KBM-7 (cell line): ENCODE results near the gene CHAC1.

Experiments used
- DNase-seq: peaks from one replicate; pipeline ENCODE4 v3.0.0-alpha.2; 2015
- in situ Hi-C: fragments of 300-500 bp; cut with MboI; formaldehyde crosslinking; loops from 2 replicates; pipeline ENCODE4 v1.14.3; 2020; ENCODE audit warnings: low sequenced_read_pairs, low pct_unique_long_range_greater_than_20kb, mixed read lengths

Gene CHAC1

DNA sequence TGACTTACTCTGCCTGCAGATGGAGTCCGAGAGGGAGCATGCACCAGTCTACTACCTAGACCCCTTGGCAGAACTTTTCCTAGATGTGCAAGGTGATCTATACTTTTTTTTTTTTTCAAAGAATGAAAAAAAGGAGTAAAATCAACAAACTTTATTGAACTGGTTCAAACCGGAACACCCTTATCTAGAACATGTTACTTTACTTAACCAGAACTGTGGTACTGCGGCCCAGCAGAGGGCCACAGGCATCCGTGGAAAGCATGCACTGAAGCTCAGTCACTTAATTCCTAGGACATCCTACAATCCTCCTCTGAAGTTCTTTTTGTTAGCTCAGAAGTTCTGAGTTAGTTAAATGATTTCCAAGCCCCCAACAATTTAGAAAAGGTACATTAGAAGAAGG lies 21.6 kb downstream of the CHAC1 start:
- in situ Hi-C loops, result no loop called here
- no peak for DNase-seq

DNA sequence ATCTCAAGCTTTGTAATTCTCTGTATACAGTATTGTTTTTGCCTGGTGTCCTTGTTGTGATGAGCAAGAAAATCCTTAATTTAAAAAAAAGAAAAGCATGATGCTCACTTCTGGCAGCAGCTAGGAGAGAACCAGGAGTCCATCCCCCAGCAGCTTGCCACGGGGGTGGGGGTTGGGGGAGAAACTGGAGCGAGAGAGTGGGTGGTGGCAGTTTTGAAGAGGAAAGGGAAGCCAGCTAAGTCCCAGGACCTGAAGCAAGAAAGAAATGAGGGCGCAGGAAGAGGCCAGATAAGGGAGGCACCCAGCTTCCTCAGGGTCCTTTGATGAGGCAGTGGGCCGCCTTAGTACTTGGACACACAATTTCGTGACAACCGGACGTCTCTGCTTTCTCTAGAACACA lies 23.5 kb downstream of the CHAC1 start:
- in situ Hi-C loops, result no loop called here

DNA sequence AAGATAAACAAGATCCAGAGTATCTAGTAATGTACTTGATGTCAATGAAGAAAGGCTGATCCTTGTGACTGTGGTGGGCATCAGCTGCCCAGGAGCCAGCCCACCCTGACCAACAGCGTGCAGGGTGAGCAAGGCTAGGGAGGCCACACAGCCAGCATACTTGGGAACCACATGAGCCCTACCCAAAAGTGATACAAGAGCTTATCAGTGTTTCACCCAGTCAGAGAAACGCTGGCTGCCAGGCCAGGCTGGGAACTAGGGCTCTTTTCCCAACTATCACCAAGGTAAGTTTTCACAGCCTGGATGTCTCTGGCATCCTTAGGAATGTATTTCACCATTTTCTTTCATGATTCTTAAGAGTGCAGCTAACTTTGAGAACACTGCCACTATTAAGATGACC lies 24.9 kb downstream of the CHAC1 start:
- in situ Hi-C loops, result no loop called here
- no peak for DNase-seq

More for the DNA sequence above, 23.5 kb downstream of the CHAC1 start:
- no peak for DNase-seq

DNA sequence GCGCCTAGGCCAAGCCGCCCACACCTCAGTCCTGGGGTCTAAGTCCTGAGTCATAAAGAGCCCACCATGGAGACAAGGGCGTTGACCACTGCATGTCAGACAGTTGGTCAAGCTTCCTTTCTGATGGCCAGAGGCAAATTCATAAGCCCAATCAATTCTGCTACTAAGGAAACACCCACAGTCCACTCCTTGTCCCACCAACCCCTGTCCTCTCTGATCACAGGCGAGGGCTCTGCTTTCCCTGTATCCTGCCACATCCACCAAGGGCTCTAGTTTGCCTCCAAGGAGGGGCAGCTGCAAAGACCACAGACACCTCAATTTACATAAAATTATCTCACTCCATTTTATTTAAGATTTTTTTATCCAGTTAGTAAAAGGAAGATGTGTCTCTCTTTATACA lies 25.3 kb downstream of the CHAC1 start:
- in situ Hi-C loops, result no loop called here
- no peak for DNase-seq

DNA sequence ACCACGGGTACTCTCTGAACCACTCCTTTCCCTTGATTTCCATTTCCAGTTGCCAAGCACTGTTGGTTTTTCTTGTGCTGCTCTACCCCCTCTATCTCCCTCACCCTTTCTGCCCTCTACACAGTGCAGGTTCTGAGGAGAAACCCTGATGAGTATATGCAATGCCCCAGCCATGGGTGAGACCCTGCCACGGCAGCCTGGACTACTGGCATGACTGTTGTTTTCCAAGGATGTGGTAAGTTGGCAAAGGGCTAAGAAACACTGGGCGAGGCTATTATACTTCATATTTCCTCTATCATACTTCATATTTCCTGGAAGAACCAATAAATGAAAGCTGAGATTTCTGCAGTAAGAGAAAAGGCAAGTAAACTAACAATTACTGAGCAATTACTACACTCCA lies 27.9 kb downstream of the CHAC1 start:
- DNase-seq, result no peak
- in situ Hi-C loops, result no loop called here

DNA sequence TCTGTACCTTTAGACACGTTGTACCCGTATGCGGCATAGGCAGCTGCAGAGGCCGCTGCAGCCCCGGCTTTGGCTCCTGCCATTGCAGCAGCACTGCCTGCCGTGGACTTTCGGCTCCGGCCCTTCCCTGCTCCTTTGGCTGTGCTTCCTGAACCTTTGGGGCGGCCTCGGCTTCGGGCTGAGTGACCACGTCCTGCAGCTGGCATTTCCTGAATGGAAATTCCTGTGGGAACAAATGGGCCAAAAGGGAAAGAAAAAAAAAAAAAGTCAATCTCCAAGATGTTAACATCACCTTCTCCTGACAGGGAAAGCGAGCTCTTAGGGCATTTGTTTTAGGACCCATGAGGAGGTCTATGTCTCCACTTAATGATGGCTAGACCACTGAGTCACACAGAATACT lies 29.6 kb downstream of the CHAC1 start:
- in situ Hi-C loops, result no loop called here
- DNase-seq, result no peak

DNA sequence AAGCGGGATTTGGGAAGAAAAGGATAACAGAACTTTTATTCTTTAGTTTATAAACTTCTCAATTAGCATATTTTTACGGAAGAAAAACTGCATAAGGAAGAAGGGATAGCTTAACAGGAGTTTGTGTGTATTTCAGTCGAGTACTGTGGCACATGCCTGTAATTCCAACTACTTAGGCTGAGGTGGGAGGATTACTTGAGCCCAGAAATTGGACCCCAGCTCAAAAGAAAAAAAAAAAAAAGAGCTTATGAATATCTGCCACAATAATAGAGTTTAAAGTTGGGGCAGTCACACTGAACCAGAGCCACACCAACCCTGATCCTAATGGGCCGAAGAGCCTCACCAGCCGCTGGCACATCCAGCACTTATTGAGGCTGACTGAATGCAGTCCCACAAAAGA lies 31.1 kb downstream of the CHAC1 start:
- DNase-seq, result no peak
- in situ Hi-C loops, result no loop called here

DNA sequence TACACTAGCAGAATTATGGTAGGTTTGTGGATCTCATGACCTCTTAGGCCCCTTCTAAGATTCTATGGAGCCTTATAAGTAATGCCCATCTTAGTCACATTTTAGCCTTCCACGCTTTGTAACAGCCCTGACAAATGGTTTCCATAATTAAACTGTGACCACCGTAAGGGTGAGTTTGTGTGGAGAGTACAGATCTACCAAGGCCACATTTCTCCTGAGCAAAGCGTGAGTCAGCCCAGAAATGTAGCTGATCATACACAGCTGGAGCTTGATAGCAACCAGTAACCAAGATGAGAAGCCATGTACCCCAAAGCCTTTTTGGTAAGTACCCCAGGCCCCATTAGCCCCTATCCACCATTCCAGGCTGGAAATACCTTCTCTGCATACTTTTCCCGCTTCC lies 31.7 kb downstream of the CHAC1 start:
- DNase-seq, result no peak
- in situ Hi-C loops, result no loop called here

DNA sequence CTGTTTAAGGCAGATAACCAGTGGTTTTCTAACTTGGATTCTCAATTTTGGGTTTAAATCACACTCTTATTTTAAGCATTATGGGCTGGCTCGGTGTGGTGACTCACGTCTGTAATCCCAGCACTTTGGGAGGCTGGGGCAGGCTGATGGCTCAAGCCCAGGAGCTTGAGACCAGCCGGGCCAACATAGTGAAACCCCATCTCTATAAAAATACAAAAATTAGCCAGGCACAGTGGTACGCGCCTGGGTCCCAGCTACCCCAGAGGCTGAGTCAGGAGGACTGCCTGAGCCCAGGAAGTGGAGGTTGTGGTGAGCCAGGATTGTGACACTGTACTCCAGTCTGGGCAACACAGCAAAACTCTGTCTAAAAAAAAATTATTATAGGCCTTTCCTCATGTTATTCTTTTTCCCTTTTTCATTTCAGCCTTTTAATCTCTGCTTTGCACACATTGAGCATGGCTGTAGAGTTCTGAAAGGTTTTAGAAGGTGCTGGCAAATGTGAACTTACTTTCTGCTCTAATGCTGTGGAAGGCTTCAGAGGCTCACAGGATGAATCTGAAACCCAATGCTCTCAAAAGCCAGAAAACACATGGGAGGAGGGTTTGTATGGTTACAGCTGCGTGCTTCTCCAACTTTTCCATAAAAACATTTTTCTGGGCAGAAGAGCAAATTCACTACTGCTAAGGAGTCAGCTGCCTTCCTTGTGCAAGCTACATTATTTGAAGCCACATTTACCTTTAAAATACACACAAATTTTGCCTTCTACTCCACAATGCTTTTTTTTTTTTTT lies 32.5 kb downstream of the CHAC1 start:
- in situ Hi-C loops, result no loop called here
- DNase-seq, result no peak

DNA sequence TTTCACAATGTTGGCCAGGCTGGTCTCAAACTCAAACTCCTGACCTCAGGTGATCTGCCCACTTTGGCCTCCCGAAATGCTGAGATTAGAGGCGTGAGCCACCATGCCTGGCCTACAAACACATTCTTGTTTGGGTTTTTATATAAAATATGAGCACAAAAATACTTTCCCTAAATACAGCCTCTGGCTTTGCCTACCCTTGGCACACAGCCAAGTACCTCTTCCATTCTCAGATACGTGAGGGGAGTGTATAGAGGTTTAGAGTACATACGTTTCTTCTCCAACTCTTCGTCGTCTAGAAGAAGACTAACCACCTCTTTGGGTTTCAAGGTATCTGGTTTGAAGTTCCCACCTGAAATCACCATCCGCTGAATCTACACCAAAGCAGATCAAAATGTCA lies 33.5 kb downstream of the CHAC1 start:
- no peak for DNase-seq
- in situ Hi-C loops, result no loop called here

DNA sequence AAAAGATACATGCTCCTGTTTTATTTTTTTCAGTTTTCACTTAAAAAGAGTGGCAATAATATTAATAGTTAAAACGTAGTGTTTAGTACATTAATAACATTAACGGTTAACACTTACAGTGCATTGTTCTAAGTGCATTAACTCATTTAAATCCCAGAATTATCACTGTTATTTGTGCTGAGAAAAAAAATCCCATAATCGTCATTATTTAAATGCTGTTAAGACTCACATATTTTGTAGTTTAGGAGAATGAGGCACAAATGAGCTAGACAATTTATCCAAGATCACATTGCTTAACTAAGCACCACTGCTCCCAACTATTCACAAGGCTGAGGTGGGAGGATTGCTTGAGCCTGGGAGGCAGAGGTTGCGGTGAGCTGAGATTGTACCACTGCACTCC lies 34.9 kb downstream of the CHAC1 start:
- DNase-seq, result no peak
- in situ Hi-C loops, result no loop called here

DNA sequence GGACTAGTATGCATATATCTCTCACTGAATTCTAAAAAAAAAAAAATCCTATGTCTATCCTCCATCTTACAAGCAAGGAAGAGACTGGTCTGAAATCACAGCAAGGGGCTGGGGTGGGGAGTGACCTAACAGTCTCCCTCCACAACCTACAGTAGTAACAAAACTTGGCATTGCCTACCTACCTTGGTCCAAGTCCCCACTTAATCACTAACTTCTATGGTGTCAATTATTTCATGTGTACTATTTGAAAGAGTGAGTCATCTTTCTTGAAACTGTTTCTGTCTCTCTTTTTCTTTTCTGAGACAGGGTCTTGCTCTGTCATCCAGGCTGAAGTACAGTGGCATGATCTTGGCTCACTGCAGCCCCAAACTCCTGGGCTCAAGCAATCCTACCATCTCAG lies 36.8 kb downstream of the CHAC1 start:
- in situ Hi-C loops, result no loop called here

DNA sequence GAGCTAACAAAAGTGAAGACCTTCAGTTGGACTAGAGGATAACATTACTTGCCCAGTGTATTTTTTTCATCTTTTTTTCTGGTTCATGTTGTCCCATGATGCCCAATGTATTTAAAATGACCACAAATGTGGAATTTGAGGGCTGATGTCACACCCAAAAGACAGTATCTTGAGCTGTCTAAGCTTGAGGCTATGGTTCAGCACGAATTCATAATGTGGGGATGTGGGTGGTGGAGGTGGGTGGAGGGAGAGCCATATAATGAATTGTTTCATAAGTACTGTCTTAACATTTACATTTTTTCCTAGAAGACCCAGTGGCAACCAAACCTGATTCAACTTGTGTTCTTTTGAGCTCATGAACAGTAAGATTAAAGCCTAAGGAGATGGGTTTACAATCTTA lies 37.5 kb downstream of the CHAC1 start:
- in situ Hi-C loops, result no loop called here
- no peak for DNase-seq

More for the DNA sequence above, 36.8 kb downstream of the CHAC1 start:
- DNase-seq, result no peak

DNA sequence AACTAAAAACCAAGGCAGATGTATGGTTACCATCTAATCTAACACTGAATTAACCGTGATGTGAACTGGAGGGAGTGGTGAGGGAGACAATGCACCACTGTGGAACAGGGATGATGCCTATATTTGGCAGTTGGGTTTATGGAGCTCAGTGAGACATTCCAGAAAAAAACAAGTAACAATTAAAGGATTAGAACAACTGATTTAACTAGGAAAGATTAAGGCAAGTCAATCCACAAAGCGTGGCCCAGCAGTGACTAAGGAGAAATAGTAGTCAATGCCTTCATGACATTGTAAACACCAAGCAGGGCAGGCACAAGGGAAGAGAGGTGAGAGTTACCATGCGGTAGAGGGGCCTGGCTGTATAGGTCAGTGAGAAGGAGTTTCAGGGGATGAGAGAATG lies 38.1 kb downstream of the CHAC1 start:
- DNase-seq, result no peak
- in situ Hi-C loops, result no loop called here

DNA sequence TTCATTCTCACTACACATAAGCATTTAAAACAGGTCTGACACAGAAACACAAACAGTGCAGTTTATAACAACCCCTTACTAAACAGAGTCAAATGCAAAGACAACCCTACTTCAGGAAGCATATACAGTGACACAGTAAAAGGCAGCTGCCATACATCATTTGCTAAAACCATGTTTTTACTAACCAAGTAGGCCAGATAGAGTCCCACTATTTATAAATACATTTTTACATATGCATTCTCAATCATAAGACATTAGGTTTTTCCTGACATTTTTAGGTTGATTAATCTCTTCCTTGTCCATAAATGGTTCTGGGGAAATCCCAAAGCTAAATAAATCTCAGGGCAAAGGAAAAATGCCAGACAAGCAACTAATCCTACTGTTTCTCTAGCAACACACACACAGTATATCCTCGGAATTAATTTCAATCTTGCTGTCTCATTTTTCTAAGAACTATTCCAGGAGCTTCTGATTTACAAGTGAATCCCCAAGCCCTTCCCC lies 39.0 kb downstream of the CHAC1 start:
- no peak for DNase-seq
- in situ Hi-C loops, result no loop called here

DNA sequence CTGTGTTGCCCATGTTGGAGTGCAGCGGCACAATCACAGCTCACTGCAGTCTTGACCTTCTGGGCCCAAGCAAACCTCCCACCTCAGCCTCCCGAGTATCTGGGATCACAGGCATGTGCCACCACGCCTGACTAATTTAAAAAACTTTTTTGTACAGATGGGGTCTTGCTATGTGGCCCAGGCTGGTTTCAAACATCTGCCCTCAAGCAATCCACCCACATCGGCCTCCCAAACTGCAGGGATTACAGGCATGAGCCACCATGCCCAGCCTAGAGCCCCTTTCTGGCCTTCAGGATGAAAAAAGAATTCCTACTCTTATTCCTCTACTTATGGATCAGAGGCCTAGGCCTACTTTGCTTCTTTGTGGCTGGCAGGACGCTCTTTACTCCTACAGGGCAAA lies 39.6 kb downstream of the CHAC1 start:
- no peak for DNase-seq
- in situ Hi-C loops, result no loop called here

DNA sequence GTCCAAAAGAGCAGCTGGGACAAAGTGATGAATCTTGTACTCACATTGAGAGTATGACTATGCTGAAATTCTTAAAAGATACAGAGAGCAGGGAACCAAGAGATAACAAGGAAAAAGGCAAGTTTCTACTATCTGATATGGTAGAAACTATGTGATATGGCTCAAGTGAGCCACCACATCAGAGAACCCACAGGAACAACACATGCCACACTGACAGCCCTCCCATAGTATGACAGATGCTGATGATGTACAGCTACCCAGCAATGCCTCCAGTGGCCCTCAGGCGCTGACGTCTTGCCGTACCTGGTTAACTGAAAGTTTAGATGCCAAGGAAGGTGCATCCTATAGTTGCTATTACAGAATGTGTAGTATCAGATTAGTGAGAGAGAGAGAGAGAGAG lies 42.4 kb downstream of the CHAC1 start:
- in situ Hi-C loops, result no loop called here
- no peak for DNase-seq

DNA sequence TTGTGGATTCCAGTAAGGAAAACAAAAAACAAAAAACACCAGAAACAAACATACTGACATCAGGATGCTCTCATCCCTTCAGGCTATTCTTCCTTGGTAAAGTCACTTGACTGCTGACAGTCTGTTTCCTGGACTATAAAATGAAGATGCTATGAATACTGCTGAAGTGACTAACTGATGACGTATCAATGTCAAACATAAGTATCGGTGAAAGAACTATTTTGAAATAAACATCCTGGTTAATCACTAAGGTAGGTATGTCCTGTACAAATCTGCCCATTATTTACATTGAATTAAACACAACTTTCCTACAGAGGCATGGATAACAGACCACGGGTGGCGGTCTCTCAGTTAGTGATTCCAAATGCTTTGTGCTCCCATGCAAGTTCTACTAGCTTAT lies 45.9 kb downstream of the CHAC1 start:
- no peak for DNase-seq
- in situ Hi-C loops, result no loop called here

DNA sequence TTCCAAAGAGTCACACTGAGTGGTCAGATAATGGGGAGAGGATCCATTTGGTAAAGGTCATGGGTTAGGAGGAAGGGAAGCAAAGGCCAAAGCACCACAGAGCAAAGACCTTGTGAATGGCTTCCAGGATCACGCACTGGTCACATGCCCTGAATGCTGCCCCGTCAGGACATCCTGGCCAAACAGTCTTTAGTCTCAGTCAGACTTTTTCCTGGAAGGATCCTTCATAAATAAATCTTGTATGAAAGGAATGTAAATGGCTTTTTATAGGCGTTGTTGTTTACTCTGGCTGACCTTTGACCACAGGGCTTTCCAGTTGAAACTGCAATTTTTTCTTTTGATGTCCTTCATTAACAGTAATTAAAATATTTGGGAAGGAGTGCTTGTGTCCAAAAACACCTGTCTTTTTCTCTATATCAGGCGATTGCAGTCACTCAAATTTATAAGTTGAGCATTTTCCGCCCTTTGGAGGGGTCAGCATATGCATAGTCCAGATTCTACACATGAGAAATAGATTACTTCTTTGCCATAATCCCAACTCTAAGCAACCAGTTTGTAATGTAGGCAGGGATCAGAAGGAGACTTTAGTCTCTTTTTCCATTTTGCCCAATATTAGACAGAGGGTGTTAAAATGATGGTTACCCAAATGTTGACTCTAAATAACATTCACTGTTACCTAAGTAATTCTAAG lies 48.4 kb downstream of the CHAC1 start:
- in situ Hi-C loops, result no loop called here
- DNase-seq, result no peak

DNA sequence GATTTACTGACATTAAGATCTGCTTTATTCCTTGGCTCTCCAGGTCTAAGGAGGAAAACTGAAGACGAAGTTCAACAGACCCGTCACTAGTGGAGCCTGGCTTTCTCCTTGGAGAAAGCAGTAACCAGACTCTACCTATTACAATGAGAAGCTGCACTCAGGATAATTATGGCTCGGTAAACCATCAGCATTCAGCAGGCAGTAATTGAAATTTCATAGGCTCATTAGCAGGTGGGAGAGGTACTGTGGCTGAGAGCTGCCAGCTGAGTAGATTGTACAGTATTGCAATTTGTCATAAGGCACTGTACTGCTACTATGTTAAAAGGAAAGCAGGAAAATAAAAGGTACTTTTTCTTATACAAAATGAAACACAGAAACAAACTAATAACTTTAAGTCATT lies 51.2 kb downstream of the CHAC1 start:
- in situ Hi-C loops, result no loop called here
- DNase-seq, result no peak
